GM18907 (cell line): Measurements from ENCODE around the gene ZFAND3.
"Not testable (repeated sequence)": the region's sequence is repeated elsewhere in the genome, so short reads cannot be mapped to it uniquely, and the experiment has no call there.

Source experiments
- ATAC-seq: cut with Tn5 transposase; IDR thresholded peaks from one replicate; pipeline ENCODE4 v1.9.1; 2021; ENCODE audit warnings: mild to moderate bottlenecking, moderate library complexity; ENCODE audit not compliant: unreplicated experiment

Gene ZFAND3

DNA sequence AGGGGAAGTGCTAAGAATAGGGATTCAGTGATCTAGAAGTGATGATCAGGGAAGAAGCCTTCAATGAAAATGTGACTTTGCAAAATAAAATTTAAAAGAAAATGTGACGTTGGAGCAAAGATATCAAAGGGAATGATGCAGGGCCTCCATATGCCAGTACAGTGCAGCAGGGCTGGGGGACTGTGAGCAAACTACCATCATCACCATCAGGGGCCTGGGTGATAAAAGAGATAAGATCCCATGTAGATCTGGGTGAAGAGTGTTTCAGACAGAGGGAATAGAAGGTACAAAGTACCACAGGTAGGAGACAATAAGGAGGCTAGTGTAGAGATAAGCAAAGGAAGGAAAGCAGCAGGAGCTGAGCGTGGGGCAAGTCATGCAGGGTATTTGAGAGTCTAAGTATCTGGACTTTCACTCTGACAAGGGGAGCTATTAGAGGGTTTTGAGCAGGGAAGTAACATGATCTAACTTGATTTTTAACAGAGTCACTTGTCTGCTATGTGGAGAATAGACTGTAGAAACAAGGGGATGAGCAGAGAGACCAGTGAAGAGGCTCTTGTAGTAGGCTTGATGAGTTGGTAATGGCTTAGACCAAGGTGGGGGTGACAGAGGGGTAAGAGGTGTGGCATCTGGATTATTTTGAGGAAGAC is 295.6 kb downstream of the ZFAND3 start:
- no peak for ATAC-seq

DNA sequence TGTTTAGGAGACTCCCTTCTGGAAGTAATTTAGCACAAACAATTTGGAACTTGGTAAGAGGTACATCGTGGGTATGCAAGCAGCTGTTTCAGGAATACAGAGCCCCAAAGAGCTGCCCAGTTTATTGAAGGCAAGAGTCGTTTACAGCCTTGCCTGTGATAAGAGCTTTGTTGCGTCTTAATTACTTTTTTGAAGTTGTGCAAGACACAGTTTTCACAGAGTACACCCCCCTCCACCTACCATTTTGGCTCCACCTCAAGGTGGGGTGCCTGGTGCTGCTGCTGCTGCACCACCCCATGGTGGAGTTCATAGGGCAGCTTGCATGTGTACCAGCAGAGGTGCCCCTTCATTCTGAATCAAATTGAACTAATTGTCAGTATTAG is 296.1 kb downstream of the ZFAND3 start:
- ATAC-seq, result no peak

- no peak for ATAC-seq
These were observed 296.7 kb downstream of the ZFAND3 start for GRCh38 chr6:38116248-38116647.

GRCh38 chr6:38117281-38117680 is 297.8 kb downstream of the ZFAND3 start:
- no peak for ATAC-seq

- no peak for ATAC-seq
These were observed 299.4 kb downstream of the ZFAND3 start for GRCh38 chr6:38118791-38119365.

- no peak for ATAC-seq
These were observed 300.0 kb downstream of the ZFAND3 start for GRCh38 chr6:38119516-38119915.

GRCh38 chr6:38124224-38124926 is 304.8 kb downstream of the ZFAND3 start:
- not testable (repeated sequence) for ATAC-seq

- no peak for ATAC-seq
These were observed 307.8 kb downstream of the ZFAND3 start for GRCh38 chr6:38127284-38127683.

GRCh38 chr6:38131527-38131965 is 312.0 kb downstream of the ZFAND3 start:
- no peak for ATAC-seq

DNA sequence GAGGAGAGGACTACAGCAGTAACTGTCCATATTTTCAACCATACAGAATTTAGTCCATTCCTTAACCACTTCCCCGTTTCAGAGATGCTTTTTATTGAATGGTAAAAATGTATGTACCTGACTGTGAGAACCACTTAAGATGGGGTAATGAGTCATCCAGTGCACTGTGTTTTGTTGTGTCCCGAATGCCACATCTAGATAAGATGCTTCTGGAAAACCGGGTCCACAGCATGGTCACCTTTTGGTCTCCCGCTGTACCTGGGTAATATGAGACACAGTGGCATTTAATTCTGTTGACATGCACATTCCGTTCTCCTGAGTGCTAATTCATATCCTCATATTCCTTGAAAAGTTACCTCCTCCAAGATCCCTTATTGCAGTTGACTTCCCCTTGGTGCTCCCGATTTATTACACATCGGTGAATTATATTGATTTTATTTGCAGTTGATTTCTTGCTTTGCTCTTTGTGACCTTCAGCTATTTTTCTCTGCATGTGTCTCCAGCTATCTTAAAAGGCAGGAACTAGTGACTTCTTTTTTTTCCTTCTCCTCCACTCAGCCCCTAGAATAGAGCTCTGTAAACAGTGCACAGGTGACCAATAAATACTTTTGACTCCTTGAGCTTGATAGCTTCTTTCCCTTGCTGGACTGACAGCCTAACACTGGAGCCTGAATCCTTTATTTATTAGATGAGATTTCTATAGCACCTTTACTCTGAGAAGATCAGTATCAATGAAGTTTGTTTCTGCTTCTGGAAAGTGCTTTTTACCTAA is 314.6 kb downstream of the ZFAND3 start:
- ATAC-seq, result no peak

DNA sequence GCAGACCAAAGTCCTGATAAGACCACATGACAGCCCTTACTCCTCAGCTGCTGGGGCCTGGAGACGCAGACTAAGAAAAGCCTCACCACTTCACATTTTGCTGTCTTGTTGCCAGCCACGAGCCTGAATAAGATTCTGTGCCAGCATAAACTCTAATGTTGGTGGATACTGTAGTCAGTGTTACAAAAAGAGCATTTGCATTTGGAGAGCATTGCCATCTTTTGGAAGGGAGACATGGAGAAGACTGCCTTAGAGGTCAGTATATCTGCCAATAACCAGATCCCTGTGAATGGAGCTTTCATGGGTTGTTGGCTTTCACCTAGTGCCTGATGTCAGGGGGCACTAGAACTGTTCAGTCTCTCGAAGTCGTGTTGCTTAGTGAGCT is 315.2 kb downstream of the ZFAND3 start:
- ATAC-seq, result no peak

DNA sequence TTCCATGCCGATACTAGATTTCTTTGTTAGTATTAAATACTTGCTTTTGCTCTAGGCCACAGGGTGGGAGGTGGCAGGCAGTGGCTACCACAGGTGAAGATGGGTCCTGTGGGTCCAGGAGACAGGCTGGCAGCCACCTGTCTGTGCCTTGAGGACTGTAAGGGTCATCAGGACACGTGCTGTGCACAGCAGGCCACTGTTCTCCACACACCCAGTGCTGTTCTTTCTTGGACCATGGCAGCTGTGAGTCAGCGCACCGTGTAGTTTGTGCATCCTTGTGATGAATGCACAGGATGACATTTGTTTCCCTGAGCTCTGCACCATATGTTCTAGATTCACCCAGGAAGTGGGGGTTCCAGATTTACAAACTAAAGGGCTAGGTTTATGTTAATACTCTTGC is 317.0 kb downstream of the ZFAND3 start:
- ATAC-seq, result no peak

DNA sequence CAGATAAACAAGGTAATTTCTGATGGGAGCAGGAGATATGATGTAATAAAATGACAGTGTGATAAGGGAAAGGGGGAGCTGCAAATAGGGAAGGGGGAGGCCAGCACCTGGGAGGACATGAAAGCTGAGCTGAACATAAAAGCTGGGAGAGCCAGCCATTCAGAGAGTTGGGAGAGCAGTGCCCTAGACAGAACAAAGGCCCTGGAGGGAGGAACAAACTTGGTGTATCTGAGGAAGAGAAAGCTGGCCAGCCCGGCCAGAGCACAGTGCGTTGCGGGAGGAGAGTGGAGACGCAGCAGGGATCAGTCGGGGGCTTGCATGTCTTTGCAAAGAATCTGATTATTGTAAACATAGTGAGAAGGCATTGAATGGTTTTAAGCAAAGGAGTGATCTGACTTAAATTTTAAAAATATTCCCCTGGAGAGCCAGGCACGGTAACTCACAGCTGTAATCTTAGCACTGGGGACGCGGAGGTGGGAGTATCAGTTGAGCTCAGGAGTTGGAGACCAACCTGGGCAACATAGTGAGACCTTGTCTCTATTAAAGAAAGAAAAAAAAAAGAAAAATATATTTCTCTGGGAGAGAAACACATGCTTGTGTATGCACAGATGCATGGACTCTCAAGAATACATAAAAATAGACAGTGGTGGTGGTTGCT is 318.2 kb downstream of the ZFAND3 start:
- ATAC-seq, result no peak

DNA sequence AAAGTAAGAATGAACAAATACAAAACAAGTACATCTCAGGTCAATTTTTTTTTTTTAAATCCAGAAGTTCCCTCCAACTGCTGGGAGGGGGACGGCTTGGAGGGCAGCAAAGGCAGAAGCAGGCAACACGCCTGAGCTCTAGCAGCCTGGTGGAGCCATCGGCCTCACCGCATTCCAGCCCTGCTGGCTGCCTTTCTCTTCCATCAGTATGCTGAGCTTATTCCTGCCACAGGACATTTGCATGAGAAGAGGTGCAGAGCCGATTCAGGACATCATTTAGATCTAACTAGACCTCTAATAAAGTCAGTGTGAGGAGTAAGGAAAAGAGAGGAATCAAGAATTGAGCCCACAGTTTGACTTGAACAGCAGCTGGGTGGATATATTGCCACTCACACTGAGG is 318.8 kb downstream of the ZFAND3 start:
- ATAC-seq, result no peak

GRCh38 chr6:38141085-38141484 is 321.6 kb downstream of the ZFAND3 start:
- no peak for ATAC-seq

- no peak for ATAC-seq
These were observed 322.2 kb downstream of the ZFAND3 start for GRCh38 chr6:38141716-38142115.

GRCh38 chr6:38142178-38142902 is 322.8 kb downstream of the ZFAND3 start:
- ATAC-seq, result no peak

DNA sequence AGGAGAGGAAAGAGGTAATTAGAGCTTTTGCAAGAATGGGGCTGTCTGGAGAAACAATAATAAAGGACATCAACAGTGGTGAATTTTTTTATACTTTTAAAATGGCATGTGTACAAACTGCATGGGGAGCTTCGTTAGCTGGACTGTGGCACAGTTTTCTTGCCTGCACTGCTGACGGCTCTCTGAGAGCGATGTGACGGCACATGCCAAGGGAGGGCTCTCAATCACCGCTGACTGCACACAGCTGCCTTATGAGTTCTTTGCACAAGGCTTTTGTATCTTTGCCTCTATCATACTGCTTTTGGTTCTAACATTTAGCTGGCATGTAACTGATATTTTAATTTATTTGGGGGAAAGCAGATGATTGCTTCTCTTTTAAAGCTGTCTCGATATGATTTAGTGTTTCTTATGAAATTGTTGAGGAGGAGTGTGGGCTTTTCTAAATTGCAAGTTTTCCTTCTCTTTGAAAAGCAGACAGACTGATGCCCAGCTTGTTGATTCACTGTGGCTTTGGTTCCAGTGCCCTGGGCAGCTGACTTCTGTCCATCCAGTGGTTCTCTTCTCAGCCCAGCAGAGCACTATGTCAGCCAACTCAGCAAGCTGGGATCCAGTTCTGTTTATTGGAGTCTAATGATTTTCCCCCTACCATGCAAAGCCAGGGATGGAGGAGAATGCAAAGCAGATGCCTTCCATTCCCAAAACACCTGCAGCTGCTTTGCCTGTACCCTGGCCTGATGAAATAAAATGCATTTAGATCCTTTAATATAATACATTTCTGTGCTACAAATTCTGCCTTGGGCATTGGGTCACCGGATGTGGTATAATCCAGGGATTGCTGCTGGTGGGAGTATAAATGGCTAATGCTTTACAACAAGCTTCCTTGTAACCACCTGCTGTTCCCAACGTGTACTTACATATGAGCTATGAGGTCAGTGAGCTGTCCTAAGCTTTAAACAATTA is 323.9 kb downstream of the ZFAND3 start:
- no peak for ATAC-seq

DNA sequence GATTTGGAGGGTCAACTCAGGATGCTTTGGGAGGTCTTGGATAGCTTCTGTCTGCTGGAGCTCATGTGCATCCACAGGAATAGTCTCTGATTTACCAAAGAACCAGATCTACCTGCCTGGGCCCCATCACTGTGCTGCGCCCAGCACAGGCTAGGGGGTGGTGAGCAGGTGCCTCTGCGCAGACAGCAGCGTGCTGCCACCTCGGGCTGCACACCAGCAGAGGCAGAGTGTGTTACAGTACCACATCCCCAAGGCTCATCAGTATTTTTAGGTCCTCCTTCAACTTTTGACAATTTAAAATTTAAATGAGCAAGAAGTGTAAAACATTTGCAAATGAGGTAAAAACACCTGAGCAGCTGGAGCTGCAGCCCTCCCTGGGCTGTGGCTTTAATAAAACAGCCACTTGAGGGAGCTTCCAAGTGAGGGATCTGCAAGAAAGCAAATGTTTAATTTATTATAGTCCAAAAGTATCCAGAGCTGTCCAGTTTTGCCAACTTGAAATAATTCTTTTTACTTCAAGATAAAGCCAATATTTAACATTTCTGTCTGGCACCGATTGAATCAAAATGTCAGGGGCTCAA is 324.9 kb downstream of the ZFAND3 start:
- no peak for ATAC-seq
